HG02852 (cell line): ENCODE results near the gene XRCC1.
"Not testable (repeated sequence)": the region's sequence is repeated elsewhere in the genome, so short reads cannot be mapped to it uniquely, and the experiment has no call there.

ENCODE experiments used
- ATAC-seq: cut with Tn5 transposase; IDR thresholded peaks from one replicate; pipeline ENCODE4 v1.9.1; 2021; ENCODE audit warnings: mild to moderate bottlenecking, moderate library complexity; ENCODE audit not compliant: unreplicated experiment

XRCC1 gene

DNA sequence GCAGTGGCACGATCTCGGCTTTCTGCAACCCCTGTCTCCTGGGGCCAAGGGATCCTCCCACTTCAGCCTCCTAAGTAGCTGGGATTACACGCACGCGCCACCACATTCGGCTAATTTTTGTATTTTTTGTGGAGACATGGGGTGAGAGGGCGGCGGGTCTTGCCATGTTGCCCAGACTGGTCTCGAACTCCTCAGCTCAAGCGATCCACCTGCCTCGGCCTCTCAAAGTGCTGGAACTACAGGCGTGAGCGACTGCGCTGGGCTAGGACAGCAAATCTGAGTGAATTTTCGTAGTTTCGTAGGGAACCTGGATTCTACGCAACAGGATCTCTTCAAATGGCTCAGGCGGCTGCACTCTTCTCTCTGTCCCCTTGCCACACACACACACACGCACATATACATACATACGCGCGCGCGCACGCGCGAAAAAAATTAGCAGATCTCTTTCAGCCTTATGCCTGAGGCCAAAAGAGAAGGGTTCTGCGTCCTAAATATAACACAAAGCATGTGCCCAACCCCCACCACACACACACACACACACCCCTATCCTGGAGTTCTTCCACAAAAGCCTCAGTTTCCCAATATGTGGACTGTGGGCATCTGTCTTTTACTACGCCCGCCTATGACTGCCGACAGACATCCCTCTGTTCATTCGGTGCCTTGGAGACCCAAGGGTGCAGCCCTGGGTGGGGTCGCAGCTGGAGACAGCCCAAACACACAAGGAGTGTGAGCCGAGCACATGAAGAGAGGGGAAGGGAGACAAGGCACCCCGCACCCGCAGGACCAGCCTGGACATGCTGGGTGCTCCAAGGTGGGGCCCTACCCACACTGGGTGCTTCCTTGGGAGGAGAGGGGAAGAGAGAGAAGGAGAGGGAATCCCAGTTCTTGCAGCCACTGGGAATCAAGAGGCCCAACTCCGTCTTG is 890 bp upstream of the XRCC1 start:
- ATAC-seq = peak; percentile 7

DNA sequence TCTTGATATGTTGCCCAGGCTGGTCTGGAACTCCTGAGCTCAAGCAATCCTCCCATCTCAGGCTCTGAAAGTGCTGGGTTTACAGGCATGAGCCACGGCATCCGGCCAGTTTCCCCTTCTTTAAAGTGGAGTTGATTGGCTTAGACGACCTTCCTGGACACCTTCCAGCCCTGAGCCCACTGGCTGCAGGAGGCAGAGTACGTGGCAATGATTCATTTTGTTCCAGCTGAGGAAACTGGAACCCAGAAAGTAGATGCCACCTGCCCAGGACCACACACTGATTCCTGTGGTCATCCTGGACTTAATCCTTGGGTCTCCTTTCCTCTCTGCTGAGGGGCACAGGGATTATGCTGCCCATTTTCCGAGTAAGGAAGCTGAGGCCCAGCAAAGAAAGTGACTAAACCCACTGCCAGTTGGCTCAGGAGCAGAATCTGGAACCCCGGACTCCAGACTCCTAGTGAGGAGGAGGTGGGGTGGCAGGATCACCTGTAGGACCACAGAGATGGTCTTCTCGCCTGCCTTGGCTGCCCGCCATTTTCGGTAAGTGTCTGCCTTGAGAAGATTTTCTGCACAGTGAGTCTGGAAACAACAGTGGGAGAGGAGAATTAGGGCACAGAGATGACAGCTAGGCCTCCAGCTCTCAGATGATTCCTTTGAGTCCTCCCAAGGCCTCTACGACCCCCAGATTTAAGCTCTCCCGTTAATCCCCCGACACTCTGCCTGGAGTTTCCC is 737 bp downstream of the XRCC1 start:
- no peak for ATAC-seq

DNA sequence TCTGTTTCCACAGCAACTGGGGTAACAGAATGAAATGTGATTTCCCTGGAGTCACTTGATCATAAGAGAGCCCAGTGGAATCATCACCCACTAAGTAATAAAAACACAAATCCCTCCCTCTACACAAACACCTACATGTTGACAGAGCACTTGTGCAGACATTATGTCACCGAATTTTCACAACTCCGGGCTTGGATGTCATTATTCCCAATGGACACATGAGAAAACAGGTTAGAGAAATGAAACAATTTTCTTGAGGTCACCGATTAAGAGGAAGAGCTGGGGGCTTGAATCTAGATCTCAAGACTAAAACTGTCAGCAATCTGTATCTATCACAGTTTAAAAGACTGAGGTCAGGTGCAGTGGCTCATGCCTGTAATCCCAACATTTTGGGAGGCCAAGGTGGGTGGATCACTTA is 3.1 kb downstream of the XRCC1 start:
- no peak for ATAC-seq

- ATAC-seq = no peak
These were observed 5.0 kb downstream of the XRCC1 start for GRCh38 chr19:43570174-43570791.

DNA sequence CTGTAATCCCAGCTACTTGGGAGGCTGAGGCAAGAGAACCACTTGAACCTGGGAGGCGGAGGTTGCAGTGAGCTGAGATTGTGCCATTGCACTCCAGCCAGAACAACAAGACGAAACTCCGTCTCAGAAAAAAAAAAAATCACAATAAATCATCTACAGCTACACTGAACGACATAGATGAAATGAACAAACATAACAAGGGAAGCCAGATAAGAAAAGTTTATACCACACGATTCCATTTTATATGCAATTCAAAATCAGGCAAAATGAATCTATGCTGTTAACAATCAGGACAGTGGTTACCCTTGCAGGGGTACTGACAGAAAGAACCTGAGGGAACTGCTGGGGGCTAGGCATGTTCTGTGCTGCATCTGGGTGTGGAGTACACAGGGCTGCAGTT is 5.7 kb downstream of the XRCC1 start:
- no peak for ATAC-seq

GRCh38 chr19:43564800-43565199 is 10.5 kb downstream of the XRCC1 start:
- no peak for ATAC-seq

DNA sequence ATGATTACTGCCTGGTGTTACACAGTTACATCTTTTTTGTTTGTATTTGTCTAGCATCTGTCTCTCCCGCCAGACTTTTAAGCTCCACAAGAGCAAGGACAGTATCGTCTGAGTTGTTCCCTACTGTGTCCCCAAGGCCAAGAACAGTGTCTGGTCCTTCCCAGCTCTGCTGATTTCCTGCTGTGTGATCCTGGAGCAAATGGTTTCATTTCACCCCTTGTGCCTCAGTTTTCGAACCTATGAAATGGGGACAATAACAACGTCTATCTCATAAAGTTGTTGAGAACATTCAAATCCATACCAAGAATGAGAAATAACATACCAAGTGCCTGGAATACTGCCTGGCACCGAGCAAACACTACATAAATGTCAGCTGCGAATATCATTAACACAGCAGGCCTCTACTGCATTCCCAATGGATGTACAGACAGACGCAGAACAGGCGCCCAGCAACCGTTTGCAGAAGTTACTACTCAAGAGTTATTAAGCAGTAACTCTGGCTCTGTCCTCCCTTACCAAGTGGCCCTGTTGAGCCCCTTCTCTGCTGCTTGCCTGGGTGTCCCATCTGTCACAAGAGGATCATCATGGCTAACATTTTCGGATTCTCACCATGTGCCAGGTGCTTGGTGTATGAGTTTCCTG is 11.4 kb downstream of the XRCC1 start:
- no peak for ATAC-seq

- ATAC-seq = peak; percentile 60
These were observed 12.6 kb downstream of the XRCC1 start for GRCh38 chr19:43562698-43563241.

GRCh38 chr19:43562226-43562697 is 13.1 kb downstream of the XRCC1 start:
- no peak for ATAC-seq

DNA sequence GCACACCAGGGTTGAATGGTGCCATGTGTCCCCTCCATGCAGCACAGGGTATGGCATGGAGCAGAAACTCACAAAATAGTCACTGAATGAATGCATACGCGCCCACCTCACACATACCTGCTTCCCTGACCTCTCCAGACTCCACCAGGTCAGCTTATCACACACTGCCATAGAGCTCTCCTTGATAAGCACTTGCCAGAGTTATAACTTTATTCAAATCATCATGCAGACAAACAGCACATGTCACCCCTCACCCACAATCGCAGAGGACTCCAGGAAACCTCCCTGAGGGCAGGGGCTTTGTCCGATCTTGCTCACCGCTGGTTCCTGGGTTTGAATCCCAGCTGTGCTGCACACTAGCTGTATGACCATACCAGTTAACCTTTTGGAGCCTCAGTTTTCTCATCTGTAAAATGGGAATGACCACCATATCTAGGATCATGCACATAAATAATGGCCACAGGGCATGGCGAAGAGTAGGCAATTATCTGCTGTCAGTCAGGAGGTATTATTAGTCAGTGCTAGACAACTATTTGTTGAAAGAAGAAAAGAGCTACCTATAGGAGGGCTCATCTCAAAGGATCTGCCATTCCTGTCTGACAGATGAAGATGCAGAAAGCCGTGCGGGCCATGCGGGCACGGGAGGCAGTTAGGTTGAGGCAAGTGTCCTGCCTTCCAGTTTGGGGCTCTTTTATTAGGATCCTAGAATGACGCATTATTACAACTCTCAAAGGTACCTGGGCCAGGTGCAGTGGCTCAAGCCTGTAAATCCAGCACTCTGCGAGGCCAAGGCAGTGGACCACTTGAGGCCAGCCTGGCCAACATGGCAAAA is 14.0 kb downstream of the XRCC1 start:
- no peak for ATAC-seq

DNA sequence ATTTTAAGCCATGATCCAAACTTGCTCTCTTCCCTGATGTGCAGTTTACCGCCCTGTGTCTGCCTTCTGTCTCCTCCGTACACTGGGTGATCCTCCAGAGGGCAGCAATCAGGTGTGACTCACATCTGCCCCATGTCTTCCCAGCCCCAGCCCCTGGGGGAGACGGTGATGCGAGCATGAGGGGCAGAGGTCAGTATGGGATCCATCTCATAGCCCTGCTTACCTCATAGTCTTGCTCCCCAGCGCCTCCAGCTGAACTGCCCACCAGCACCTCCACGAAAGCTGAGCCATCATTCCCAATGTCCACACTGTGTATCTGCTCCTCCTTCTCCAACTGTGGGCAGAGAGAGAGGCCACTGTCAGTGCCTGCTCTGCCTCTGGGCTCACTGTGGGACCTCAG is 14.6 kb downstream of the XRCC1 start:
- no peak for ATAC-seq

GRCh38 chr19:43555185-43555770 is 20.0 kb downstream of the XRCC1 start:
- ATAC-seq = peak; percentile 45

DNA sequence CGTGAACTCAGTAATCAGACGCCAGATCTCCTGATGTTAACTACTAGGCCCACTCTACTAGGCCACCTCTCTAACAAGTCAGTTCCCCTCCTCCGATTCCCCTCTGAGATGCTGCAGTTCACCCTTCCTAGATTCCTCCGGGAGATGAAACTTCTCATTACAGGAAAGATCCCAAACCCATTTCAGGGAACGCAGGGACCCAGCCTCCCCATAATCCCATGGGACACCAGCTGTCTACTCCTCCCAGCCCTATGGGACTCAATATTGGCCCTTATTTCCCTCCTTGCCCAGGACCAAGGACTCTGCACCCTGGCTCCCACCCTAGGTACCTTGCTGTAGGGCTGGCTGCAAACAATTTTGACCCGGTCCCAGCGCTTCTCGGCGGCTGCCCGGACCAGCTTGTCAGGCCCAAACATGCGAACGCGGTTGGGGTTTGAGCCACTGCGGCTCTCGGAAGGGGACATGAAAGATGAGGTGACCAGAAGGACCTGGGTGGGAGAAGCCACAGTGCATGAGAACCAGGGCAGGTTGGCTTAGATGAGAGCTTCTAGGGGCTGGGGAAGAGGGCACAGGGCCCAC is 20.9 kb downstream of the XRCC1 start:
- no peak for ATAC-seq

GRCh38 chr19:43553656-43554055 is 21.7 kb downstream of the XRCC1 start:
- no peak for ATAC-seq

DNA sequence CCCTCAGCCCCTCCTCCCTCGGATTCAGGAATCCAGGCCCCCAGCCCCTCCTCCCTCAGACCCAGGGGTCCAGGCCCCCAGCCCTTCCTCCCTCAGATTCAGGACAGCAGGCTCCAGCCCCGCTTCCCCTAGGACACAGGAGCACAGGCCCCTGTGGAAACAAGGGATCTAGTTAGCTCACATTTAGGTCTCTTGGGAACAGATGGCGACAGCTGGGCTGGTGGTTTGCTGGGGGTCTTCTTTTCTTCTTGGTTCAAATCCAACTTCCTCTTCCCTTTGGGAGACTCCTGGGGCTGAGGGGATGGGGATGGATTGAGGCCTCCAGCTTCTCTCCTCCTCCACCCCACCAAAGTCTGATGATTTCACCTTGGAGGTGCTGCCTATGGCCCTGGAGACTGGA is 22.7 kb downstream of the XRCC1 start:
- ATAC-seq = no peak

DNA sequence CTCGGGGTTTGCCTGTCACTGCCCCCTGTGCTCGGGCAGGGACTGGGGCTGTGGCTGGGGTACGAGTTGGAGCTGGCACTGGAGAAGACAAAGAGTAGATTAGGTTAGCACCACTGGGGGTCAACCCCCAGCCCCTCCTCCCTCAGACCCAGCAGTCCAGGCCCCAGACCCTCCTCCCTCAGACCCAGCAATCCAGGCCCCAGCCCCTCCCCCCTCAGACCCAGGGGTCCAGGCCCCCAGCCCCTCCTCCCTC is 23.2 kb downstream of the XRCC1 start:
- no peak for ATAC-seq

DNA sequence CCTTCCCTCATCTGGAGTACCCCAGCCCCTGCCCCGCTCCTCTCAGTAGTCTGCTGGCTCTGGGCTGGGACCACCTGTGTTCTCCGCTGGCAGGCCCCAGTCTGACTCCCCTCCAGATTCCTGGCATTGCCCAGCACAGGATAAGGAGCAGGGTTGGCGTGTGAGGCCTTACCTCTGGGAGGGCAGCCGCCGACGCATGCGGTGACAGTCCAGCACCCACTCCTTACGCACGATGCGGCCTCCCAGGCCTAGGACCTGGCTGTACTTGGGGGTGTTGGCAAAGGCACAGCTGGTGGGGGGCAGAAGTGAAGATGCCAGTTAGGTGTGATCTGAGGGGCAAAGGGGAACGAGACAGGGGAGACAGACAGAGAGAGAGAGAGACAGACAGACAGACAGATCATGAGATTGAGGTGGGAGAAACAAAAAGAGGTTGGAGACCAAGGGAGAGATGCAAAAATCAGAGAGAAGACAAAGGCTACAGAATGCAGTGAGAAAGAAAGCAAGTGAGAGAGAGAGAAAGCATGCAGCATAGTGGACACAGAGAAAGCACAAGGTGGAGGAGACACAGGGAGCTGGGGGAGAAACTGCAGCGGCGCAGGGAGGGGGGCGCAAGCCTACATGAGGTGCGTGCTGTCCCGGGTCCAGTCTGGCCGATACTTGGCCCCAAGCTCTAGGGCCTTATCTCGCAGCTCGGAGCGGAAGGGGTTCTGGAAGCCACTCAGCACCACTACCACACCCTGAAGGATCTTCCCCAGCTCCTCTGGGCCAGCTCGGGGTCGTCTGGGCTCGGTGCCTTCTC is 23.7 kb downstream of the XRCC1 start:
- ATAC-seq = no peak

DNA sequence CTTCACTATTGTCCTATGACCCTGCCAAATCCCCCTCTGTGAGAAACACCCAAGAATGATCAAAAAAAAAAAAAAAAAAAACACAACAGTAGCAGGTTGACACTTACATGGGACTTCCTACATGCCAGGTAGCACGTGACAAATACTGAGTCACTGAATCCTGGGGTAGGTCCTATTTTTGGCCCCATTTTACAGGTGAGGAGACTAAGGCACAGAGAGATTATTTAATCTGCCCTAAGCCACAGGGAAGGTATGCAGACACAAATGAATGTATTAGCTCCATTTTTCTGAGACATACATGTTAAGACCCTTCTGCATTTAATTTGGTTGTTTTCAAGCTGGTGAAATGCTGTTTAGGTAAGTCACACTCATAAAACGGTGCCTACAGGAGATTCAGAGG is 26.6 kb downstream of the XRCC1 start:
- no peak for ATAC-seq

DNA sequence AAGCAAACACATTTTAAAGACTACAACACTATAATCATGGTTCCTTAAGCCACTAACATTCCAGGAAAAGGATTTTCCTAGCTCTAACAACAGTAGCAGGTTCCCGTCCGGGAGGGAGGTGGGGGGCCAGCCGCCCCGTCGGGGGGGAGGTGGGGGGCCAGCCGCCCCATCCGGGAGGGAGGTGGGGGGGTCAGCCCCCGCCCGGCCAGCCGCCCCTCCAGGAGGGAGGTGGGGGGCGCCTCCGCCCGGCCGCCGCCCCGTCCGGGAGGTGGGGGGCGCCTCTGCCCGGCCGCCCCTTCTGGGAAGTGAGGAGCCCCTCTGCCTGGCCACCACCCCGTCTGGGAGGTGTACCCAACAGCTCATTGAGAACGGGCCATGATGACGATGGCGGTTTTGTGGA is 27.4 kb downstream of the XRCC1 start:
- ATAC-seq = not testable (repeated sequence)
